HG03280 (cell line): ENCODE results near the gene EXOSC10.
A peak's percentile ranks its signal among the peaks of the same experiment; 100 is the strongest.
"Not testable (repeated sequence)": the region's sequence is repeated elsewhere in the genome, so short reads cannot be mapped to it uniquely, and the experiment has no call there.

Experiments used
- ATAC-seq: cut with Tn5 transposase; IDR thresholded peaks from one replicate; pipeline ENCODE4 v1.9.1; 2021; ENCODE audit warnings: mild to moderate bottlenecking, moderate library complexity; ENCODE audit not compliant: unreplicated experiment

Gene EXOSC10

GRCh38 chr1:11063937-11064537 is 35.6 kb downstream of the EXOSC10 start:
- ATAC-seq, result not testable (repeated sequence)

GRCh38 chr1:11062965-11063401 is 36.7 kb downstream of the EXOSC10 start:
- no peak for ATAC-seq

DNA sequence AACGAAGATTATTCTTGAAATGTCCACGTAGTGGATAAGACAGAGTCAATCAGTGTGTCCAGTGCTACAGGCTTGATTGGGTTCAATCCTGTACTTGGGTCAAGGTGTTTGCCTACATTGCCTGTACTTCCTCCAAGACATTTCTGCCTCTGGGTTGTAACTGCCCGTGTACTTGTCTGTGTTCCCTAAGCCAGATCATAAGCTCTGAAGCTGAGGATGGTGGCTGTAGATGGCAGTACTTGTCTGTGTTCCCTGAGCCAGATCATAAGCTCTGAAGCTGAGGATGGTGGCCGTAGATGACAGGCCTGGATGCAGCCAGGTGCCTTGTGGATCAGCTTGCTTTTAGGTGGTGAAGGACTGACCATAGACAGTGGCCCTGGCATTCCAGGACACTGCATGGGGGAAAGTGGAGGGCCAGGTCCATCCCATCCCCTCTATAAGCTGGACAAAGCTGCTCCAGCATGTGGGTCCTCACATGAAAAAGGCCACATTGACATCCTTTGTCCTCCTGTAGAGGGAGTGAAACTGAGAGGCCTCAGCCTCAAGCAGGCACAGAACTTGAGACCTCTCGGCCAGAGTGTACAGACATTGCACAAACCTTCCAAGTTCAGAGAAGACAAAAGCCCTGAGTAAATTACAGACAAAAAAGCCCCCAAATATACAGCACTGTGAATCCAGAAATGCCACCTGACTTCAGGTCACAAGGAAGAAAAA is 37.9 kb downstream of the EXOSC10 start:
- no peak for ATAC-seq

DNA sequence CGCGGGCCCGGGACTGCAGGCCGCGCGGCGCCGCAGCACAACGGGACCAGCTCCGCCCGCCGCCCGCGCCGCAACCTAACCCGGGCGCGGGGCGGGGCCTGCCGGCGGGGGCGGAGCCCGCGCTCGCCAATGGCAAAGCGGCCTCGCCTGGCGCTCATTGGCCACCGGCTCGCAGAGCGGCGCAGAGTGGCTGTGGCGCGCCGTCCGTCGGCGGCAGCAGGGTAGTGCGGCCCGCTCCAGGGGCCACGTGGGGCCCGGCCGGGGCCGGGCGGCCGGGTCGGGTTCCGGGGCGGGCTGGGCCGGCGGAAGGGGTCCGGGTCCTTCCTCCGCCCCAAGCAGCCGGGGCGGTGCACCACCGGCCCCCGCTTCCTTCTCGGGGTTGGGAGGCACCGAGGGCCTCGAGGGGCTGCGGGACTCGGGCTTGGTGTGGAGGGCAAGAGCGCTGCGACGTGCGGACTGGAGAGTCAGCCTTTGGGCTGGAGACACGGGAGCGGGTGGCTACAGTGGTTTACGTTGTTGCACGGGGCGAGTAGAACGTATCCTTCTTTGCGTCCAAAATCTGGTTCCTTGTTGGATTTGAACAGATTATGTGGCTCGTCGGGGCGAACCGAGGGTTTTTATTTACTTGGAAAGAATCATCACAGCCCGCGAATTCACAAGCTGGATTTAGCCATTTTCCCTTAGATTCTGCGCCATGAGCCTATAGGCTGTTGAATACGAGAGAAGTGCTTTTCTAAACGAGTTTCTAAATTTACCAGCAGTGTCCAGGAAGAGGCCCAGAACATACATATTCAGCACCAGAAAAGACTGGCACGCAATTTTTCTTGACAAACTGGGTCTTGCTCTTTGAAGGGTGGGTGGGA is 39.5 kb downstream of the EXOSC10 start, which contains the start of gene SRM:
Gene SRM, minus strand, starts transcription at position 51 of the 863 bp plus-strand sequence. CDS start 75 bp downstream, outside the sequence.
- ATAC-seq, result peak; percentile 96

GRCh38 chr1:11059155-11059967 is 40.3 kb downstream of the EXOSC10 start:
- no peak for ATAC-seq

- ATAC-seq, result no peak
Measured at GRCh38 chr1:11058595-11059154, 41.0 kb downstream of the EXOSC10 start.

DNA sequence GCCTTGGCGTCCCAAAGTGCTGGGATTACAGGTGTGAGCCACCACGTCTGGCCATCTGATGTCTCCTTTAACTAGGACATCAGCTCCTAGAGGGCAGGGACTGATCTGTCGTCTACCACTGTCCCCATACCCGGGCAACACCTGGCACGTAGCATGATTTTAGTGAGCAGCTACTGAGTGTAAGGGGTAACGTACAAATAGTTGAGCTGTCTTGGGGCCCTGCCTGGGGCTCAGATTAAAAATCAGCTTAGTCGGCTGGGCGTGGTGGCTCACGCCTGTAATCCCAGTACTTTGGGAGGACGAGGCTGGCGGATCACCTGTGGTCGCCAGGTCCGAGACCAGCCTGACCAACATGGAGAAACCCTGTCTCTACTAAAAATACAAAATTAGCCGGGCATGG is 41.6 kb downstream of the EXOSC10 start:
- ATAC-seq, result no peak

DNA sequence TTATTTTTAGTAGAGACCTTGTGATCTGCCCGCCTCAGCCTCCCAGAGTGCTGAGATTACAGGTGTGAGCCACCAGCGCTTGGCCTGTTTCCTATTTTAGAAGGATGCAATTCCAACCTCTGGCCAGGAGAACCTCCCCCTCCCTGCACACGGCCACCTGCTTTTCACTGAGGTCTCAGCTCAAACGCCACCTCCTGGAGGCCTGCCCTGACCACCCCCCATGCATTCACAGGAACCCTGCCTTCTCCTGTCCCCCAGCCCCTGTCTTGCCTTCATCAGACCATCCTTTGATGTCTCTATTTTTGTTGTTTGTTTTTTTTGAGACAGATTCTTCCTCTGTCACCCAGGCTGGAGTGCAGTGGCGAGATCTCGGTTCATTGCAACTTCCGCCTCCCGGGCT is 42.2 kb downstream of the EXOSC10 start:
- no peak for ATAC-seq

DNA sequence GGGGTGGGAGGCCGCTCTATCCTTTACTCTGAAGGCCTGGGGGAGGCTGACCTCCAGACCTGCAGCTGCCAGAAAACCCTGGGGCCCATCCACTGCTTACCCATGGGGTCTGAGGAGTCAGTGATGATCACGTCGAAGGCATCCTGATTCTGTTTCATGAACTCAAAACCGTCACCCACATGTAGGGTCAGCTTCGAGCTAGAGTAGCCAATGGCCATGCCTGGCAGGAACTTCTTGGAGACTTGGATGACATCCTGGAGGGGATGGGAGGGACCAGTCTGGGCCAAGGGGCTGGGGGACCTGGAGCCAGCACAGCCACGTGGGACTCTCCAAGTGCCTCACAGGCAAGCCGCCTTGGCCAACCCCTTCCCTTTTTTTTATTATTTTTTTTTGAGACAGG is 43.2 kb downstream of the EXOSC10 start:
- no peak for ATAC-seq

GRCh38 chr1:11055676-11056075 is 44.0 kb downstream of the EXOSC10 start:
- ATAC-seq, result no peak

DNA sequence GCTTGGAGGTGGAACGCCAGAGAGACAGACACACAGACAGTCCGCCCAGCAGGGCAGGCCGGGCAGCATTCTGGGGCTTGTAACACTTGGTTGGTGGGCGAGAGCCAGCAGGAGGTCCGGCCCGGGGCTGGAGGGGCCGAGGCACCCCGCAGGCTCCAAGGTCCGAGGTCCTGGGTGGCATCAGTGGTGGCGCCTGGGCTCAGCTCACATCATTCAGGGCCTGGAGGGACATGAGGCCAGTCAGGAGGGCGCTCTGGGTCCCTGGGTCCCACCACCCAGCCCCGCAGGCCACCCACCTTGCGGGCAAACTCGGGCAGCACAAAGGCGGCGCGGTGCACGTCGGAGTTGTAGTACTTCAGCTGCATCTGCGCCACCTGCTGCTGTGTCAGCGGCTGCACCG is 45.0 kb downstream of the EXOSC10 start:
- ATAC-seq, result no peak

- ATAC-seq, result no peak
Measured at GRCh38 chr1:11054181-11054580, 45.5 kb downstream of the EXOSC10 start.

DNA sequence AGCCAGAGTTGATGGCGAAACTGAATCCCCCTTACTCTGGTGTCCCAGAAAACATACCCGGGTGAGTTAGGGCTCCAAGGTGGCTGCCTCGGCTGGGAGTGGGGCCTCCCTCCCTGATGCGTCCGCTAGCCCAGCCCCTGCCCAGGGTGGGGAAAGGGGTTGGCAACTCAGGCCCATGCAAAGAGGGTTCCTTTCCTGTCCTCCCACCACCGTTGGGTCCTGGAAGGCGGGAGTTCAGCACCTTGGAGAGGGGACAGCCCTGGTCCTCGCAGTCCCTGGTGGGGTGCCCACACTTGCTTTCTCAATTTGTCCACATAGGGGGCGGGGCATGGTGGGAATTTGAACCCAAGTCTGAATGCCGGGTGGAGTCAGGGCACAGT is 45.9 kb downstream of the EXOSC10 start:
- no peak for ATAC-seq

DNA sequence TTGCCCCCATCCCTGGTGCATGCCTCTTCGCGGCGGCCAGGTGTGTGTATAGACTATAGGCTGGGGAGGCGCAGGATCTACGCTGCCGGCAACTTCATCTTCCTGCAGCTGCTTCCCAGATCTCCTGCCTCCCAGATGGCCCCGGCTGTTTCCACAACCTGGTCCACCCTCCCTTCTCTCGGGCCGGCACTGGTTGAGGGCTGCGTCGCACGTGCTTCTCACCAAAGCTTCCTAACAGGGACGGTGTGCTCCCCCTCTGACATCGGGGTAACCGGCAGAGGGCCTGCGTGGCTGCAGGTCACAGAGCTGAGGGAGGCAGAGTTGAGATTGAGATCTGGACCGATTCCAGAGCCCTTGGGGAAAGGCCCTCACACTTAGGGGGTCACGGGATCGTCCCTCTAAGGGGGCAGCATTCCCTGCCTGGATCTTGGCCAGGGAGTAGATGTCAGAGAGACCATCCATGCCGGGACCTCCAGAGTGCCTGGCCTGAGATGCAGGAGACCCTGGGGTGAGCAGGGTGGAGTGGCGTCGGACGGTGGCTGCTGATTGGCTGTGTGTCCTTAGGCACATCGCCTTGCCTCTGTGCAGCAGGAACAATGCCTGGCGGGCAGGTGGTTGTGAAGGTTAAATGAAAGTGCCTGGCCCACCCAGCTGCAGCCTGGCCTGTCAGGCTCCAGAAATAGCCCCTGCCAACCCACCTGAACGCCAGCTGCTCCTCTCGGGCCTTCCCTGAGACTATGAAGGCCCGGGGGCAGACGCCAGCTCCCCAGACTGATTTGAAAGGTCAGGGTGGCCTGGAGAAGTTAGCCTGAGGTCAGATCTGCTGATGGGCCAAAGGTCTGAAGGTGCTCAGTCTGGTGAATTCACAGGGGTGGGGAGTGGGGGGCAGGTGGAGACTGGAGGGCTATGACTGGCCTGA is 46.6 kb downstream of the EXOSC10 start:
- ATAC-seq, result no peak

DNA sequence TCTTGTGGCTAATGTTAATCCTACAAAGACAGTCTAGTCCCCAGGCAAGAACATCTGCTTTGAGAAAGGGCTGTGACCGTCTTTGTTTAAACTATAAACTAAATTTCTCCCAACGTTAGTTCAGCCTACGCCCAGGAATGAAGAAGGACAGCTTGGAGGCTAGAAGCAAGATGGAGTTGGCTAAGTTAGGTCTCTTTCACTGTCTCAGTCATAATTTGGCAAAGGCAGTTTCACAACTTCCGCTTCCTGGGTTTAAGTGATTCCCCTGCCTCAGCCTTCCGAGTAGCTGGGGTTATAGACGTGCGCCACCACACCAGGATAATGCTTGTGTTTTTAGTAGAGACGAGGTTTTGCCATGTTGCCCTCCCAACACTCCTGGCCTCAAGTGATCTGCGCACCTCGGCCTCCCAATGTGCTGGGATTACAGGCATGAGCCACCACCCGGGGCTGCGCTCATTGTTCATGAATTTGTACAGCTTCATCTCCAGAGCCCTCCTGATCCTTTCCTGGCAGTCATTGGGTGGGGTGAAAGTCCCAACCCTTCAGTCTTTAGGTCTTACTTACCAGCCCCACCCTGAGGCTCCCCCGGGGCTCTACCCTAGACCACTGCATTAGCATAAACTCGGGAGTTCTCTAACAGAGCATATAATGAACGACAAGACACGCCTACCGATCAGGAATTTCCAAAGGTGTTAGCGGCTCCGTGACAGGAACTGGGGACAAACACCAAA is 47.7 kb downstream of the EXOSC10 start:
- no peak for ATAC-seq

DNA sequence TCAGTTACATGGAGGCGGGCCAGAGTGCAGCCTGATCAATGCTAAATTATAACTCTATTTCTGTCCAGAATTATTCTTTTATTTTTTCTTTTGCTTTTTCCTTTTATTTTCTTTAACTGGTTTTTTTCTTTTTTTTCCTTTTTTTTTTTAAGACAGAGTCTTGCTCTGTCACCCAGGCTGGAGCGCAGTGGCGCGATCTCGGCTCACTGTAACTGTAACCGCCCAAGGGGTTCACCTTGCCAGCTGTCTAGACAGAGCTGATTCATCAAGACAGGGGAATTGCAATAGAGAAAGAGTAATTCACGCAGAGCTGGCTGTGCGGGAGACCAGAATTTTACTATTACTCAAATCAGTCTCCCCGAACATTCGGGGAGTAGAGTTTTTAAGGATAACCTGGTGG is 48.5 kb downstream of the EXOSC10 start:
- ATAC-seq, result not testable (repeated sequence)

GRCh38 chr1:11046625-11047365 is 52.9 kb downstream of the EXOSC10 start, which contains the start of gene MASP2:
Gene MASP2 (minus strand): TSS chr1:11047239. CDS start chr1:11047207, 32 bp downstream.
- ATAC-seq, result no peak

DNA sequence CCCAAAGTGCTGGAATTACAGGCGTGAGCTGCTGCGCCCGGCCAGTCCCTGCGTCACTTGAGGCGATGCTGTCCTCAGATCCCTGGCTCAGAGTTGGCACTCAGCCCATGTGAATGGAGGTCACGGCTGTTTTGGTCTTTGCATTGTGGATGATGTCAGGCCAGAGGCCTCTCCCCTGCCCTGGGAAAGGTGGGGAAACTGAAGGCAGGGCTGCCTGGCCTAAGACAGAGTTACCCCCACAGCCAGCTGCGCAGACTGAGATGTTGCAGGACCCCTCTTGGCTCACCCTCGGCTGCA is 53.5 kb downstream of the EXOSC10 start:
- no peak for ATAC-seq
